ELF-1 (cell line): ENCODE measurements around the gene NWD2.

ENCODE experiments used
- DNase-seq: peaks from one replicate; pipeline ENCODE4 v3.0.0-alpha.2; 2016; ENCODE audit warnings: low read depth, low spot score

The NWD2 gene

GRCh38 chr4:37440501-37440900 is 196.0 kb downstream of the NWD2 start:
- peak; percentile 52 for DNase-seq

DNA sequence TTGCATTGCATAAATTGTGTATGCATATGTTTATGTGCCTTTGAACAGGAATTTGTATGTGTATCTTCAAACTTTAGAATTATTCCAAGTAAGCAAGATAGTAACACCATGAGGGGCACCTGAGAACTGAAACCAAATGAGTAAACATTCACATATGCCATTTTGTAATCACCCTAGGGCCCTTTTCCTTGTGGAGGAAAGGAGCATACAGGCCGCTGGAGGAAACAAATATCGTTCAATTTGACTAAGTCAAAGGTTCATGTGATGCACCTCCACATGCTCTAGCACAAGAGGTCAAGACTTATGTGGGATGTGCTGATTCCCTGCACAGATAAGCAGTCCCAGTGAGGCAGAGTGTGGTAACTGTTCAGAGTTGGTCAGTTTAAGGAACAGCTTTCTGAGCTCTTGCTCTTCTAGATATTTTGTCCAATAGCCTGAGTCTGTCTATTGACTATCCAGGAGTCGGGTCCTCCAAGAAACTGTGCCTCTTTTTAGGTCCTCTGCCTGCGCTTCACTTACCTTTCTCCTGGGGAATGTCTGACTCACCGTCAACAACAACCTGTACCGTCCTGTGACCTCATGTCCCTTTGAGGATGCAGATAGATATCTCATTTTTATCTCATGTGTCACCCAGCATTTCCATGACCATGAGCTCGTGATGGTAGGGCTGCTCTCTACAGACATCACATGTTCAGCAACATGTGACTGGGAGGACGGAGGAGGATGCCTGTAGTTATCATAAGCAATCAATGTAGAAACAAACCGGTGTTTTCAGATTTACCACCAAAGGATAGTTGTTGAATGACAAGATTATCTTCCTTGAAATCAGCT is 196.9 kb downstream of the NWD2 start:
- DNase-seq: peak; percentile 45

DNA sequence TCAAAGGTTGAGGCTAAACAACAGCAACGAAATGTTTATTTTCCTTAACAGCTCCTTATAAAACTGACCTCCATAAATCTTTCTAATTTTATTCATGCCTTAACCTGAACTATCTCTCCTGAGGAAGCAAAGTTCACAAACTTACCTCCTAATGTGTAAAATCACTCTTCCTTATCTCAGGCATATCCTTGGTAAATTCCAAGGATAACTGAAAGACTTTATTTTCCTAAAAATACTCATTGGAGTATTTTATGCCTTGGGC is 197.4 kb downstream of the NWD2 start:
- DNase-seq: no peak

GRCh38 chr4:37443137-37443536 is 198.6 kb downstream of the NWD2 start:
- no peak for DNase-seq

GRCh38 chr4:37445023-37445422 is 200.5 kb downstream of the NWD2 start:
- no peak for DNase-seq

GRCh38 chr4:37446016-37446415 is 201.5 kb downstream of the NWD2 start:
- no peak for DNase-seq

- no peak for DNase-seq
These were observed 203.3 kb downstream of the NWD2 start for GRCh38 chr4:37447886-37448285.

DNA sequence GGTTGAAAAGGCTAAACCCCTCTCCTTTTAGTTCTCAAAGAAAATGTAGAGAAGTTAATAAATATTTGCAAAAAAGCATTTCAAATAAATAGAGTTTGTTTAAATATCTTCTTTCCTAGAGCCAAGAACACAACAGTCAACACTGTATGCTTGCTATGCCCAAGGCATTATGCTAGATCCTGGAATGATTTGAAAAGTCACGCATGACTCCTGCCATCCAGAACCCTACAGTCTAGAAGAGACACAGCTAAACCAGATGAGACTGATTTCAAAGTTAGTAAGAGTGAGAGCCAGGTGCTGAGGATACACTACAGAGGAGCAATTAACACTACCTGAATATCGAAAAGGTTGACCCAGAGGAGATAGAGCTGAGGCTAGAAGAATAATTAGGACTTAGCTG is 205.8 kb downstream of the NWD2 start:
- no peak for DNase-seq

- no peak for DNase-seq
These were observed 206.4 kb downstream of the NWD2 start for GRCh38 chr4:37450911-37451310.

GRCh38 chr4:37451656-37452055 is 207.1 kb downstream of the NWD2 start:
- DNase-seq: no peak

DNA sequence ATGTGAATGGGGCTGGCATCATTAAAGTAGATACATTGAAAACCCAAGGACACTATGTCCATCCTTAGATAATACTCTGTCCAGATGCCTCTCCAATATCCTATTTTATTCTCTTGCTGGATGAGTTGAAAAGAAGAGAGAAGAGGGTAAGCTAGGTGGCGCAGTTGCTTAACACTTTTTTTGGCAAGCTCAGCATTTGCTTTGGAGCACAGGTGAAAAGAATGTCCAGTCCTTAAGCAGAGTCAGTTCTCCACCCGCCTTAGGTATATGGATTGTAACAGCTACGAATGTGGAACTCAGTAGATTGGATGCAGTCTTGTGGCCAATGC is 208.4 kb downstream of the NWD2 start:
- DNase-seq: peak; percentile 85

- DNase-seq: peak; percentile 69
These were observed 208.9 kb downstream of the NWD2 start for GRCh38 chr4:37453281-37453998.

DNA sequence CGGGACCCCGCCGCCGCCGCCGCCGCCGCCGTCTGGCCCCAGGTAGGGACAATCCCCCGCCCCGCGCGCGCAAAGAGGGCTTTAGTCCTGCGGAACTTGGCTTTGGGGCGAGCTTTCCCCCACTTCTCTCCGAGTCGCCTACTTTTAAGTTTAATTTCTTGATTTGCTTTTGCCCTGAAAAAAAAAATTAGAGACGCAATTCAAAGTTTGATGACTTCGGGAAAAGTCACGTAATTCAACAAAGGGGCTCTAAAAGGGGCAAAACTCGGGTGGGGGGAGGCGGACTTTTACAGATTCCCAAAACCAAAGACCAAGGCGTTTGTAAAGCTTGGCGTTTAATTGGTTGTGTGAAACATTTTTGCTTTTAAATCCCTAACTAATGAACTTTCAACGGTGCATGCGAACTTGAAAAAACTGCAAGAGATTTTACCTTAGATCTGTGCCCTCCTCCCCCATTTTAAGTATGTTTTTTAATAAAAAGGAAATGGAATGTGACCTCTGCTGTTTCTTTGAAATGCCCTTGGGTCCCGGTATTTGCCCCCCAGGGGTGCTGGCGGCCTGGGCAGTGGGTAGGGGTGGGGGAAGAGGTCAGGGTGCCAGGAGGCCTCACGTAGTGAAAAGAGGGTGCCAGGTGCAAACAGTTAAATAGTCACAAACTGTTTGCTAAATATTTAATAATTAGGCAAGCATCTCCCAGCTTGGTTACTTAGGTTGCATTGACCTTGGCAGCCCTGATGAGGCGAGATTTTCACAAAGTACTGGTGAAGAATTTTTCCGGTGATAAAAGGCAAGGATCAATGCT is 209.7 kb downstream of the NWD2 start:
- DNase-seq: no peak

DNA sequence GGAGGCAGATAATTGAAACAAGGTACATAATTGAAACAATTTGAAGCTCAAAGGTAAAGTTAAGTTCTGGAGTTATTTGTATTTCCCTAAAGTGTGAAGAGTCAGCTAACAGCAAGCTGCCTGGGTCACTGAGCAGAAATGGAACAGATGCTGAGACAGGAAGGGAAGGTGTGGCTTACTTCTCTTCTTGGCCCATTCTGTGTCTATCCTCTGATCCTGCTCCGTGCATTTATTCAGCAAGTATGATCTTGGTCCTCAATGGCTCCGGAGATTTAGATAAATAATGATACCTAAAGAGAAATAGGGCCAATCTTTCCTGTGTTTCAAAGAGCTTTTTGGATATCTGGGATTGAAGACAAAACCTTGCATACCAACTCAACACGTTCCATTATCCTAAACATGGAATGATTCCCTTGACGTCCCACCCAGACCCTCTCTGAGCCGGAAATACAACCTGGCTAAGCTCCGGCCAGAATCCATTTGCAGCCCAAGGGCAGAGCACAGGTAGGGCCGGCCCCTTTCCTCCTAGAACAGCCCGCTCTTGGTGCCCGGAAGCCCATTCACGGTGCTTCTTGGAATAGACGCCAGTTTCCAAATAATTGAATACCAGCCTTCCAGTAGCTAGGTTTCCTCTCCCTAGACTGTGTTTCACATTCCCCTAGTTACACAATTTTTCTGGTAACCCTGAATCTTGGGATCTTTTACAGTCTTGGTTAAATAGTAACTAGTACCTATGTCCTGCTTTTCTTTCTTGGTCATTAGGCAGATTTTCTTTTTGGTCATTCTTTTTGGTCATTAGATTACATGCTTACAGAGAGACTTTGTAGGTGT is 211.0 kb downstream of the NWD2 start:
- no peak for DNase-seq

GRCh38 chr4:37461801-37462200 is 217.3 kb downstream of the NWD2 start:
- DNase-seq: no peak

- peak; percentile 17 for DNase-seq
These were observed 218.7 kb downstream of the NWD2 start for GRCh38 chr4:37463033-37463856.

DNA sequence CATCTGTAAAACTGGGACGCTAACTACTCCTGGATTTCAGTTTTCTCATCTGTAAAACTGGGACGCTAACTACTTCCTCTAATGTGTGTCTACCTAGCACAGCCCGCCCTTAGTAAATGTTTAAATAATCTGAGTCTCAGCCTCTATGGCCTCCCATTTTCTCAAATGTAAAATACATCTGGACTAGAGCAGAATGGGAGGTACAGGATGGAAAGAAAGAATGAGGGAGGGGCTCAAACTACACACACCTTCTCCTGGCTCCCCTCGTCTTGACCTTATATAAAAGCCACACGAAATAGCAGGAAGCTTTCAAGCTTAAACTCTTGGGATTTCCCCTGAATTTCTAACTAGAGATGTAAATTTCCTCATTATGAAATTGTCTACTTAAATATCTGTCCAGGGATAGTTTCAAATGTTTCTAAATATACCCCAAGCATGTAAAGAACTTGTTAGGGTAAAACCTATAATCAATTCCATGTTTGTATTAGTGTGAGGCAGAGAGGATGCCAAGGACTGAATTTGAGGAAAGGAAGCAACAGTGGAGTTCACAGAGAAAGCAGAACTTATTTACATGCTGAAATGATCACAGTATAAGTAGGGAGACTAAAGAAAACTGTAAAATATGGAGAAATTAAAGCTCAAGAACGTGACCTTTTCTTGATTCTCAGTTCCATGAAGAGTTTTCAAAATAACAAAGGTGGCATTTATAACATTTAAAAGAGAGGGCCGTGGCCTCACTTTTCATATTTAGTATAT is 220.0 kb downstream of the NWD2 start:
- no peak for DNase-seq

- DNase-seq: no peak
These were observed 220.8 kb downstream of the NWD2 start for GRCh38 chr4:37465296-37465695.

DNA sequence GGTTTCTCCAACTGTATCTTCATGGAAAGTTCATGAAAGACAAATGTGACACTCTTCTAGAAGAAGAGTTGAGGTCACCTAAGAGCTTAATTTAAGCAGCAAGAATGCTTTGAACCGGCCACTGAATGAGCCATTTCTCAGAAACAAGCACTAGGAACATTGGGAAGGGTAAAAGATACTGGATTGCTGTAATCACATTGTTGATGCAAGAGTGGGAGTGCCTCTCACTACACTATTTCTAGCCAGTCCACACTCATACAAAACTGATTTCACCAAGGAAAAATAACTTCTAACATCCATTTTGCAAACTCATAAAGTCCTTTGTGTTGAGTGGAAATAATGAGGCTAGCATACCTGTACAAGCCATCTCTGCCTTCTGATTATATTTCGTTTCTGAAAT is 221.3 kb downstream of the NWD2 start:
- no peak for DNase-seq

GRCh38 chr4:37467223-37467622 is 222.7 kb downstream of the NWD2 start:
- DNase-seq: no peak
